ENCODE data around the gene PYGO1. TPM values are rescaled to one million over a fixed set of nuclear protein-coding genes. Genes with fewer than 3 reads are reported as not detected.

Gene PYGO1
- total RNA-seq, 2 donors from 2014 or later, result 2.0 to 2.5 TPM

- H3K4me1 ChIP-seq (ENCODE audit: control insufficient read depth, insufficient read depth, low read length), result no peaks in the 10 kb centered on the region
- H3K9me3 ChIP-seq (ENCODE audit: control insufficient read depth, low read length), result no peaks in the 10 kb centered on the region
- Mint-ChIP-seq H3K9me3 (no peaks in the 10 kb centered on the region), H3K4me3 (no peak overlapping the region), H3K27me3 (ENCODE audit: insufficient read depth) (no peaks in the 10 kb centered on the region), H3K36me3 (ENCODE audit: low read depth) (peaks cover 4% of the 10 kb centered on the region), H3K27ac (no peak overlapping the region), H3K4me1 (peaks cover 6% of the 10 kb centered on the region)
- no peak for DNase-seq
- no peak overlapping the region for H3K9ac ChIP-seq (ENCODE audit: extremely low read depth, low read length, poor library complexity, severe bottlenecking)
- TF ChIP-seq, protein P1, sequence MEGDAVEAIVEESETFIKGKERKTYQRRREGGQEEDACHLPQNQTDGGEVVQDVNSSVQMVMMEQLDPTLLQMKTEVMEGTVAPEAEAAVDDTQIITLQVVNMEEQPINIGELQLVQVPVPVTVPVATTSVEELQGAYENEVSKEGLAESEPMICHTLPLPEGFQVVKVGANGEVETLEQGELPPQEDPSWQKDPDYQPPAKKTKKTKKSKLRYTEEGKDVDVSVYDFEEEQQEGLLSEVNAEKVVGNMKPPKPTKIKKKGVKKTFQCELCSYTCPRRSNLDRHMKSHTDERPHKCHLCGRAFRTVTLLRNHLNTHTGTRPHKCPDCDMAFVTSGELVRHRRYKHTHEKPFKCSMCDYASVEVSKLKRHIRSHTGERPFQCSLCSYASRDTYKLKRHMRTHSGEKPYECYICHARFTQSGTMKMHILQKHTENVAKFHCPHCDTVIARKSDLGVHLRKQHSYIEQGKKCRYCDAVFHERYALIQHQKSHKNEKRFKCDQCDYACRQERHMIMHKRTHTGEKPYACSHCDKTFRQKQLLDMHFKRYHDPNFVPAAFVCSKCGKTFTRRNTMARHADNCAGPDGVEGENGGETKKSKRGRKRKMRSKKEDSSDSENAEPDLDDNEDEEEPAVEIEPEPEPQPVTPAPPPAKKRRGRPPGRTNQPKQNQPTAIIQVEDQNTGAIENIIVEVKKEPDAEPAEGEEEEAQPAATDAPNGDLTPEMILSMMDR (conservative IDR thresholded peaks at IDR 0.05), result no peak
- WGBS, 2 experiments (ENCODE audit: insufficient coverage in 1 of 2, insufficient read length in 1 of 2), result 89 to 95% methylated on average over 1 to 2 of the region's 2 CpGs
- H3K4me3 ChIP-seq (ENCODE audit: low read length), result no peak overlapping the region
- H3K36me3 ChIP-seq (ENCODE audit: control insufficient read depth, insufficient read depth, low read length), result no peaks in the 10 kb centered on the region
- H3K27me3 ChIP-seq (ENCODE audit: control insufficient read depth, insufficient read depth, low read length, poor library complexity, severe bottlenecking), result no peaks in the 10 kb centered on the region
- no peak overlapping the region for H3K27ac ChIP-seq (ENCODE audit: low read depth, low read length)
Measured at GRCh38 chr15:55632434-55632833, 44.3 kb upstream of the PYGO1 start.

GRCh38 chr15:55630858-55631257, 42.7 kb upstream of the PYGO1 start:
- H3K27ac Mint-ChIP-seq, result no peak overlapping the region
- DNase-seq, result no peak
- 85 to 100% methylated on average over 1 to 3 of the region's 3 CpGs for WGBS, 2 experiments (ENCODE audit: insufficient coverage in 1 of 2, insufficient read length in 1 of 2)

GRCh38 chr15:55628369-55628730, 40.2 kb upstream of the PYGO1 start:
- peaks cover 8% of the 10 kb centered on the region for H3K36me3 ChIP-seq (ENCODE audit: control insufficient read depth, insufficient read depth, low read length)

More at GRCh38 chr15:55630858-55631257, 42.7 kb upstream of the PYGO1 start:
- no peaks in the 10 kb centered on the region for H3K27me3 ChIP-seq (ENCODE audit: control insufficient read depth, insufficient read depth, low read length, poor library complexity, severe bottlenecking)
- H3K36me3 ChIP-seq (ENCODE audit: control insufficient read depth, insufficient read depth, low read length), result peaks cover 3% of the 10 kb centered on the region
- H3K4me1 ChIP-seq (ENCODE audit: control insufficient read depth, insufficient read depth, low read length), result no peaks in the 10 kb centered on the region
- H3K36me3 Mint-ChIP-seq (ENCODE audit: low read depth), result peaks cover 4% of the 10 kb centered on the region
- H3K9me3 ChIP-seq (ENCODE audit: control insufficient read depth, low read length), result no peaks in the 10 kb centered on the region
- H3K9me3 Mint-ChIP-seq, result no peaks in the 10 kb centered on the region
- peak overlapping the region; percentile 49 for H3K27ac ChIP-seq (ENCODE audit: low read depth, low read length)
- no peak overlapping the region for H3K4me3 Mint-ChIP-seq
- H3K4me1 Mint-ChIP-seq, result peaks cover 6% of the 10 kb centered on the region
- H3K27me3 Mint-ChIP-seq (ENCODE audit: insufficient read depth), result no peaks in the 10 kb centered on the region
- TF ChIP-seq, protein P1 (conservative IDR thresholded peaks at IDR 0.05), result no peak
- no peak overlapping the region for H3K9ac ChIP-seq (ENCODE audit: extremely low read depth, low read length, poor library complexity, severe bottlenecking)
- no peak overlapping the region for H3K4me3 ChIP-seq (ENCODE audit: low read length)

More at GRCh38 chr15:55628369-55628730, 40.2 kb upstream of the PYGO1 start:
- H3K4me1 ChIP-seq (ENCODE audit: control insufficient read depth, insufficient read depth, low read length), result no peaks in the 10 kb centered on the region
- DNase-seq, result no peak
- 92% methylated on average over 2 of the region's 2 CpGs; no CpG with 5 or more reads in 1 of the 2 experiments for WGBS, 2 experiments (ENCODE audit: insufficient coverage in 1 of 2, insufficient read length in 1 of 2)
- H3K4me1 Mint-ChIP-seq, result peaks cover 6% of the 10 kb centered on the region
- TF ChIP-seq, protein P1 (conservative IDR thresholded peaks at IDR 0.05), result peak; percentile 8
- H3K36me3 Mint-ChIP-seq (ENCODE audit: low read depth), result peaks cover 2% of the 10 kb centered on the region
- H3K9ac ChIP-seq (ENCODE audit: extremely low read depth, low read length, poor library complexity, severe bottlenecking), result no peak overlapping the region
- no peaks in the 10 kb centered on the region for H3K9me3 Mint-ChIP-seq
- H3K27ac Mint-ChIP-seq, result no peak overlapping the region
- H3K9me3 ChIP-seq (ENCODE audit: control insufficient read depth, low read length), result no peaks in the 10 kb centered on the region
- H3K4me3 ChIP-seq (ENCODE audit: low read length), result no peak overlapping the region
- no peaks in the 10 kb centered on the region for H3K27me3 Mint-ChIP-seq (ENCODE audit: insufficient read depth)
- no peak overlapping the region for H3K27ac ChIP-seq (ENCODE audit: low read depth, low read length)
- no peaks in the 10 kb centered on the region for H3K27me3 ChIP-seq (ENCODE audit: control insufficient read depth, insufficient read depth, low read length, poor library complexity, severe bottlenecking)
- no peak overlapping the region for H3K4me3 Mint-ChIP-seq

All from endodermal cell (in vitro differentiated cells).